B cell (primary cell): Measurements from ENCODE around the gene TRPM1.

Experiments used
- EZH2 ChIP-seq: IDR thresholded peaks from 2 replicates; pipeline ENCODE4 v1.6.1; 2012; ENCODE audit warnings: borderline replicate concordance, low read depth, mild to moderate bottlenecking, moderate library complexity, low read length; ENCODE audit not compliant: insufficient read depth, poor library complexity, severe bottlenecking
- TF ChIP-seq, protein P1 (sequence below): fragments of 200-600 bp; IDR thresholded peaks from one replicate; pipeline ENCODE4 v1.8.0; 2022; ENCODE audit warnings: antibody characterized with exemption, mild to moderate bottlenecking

DNA sequence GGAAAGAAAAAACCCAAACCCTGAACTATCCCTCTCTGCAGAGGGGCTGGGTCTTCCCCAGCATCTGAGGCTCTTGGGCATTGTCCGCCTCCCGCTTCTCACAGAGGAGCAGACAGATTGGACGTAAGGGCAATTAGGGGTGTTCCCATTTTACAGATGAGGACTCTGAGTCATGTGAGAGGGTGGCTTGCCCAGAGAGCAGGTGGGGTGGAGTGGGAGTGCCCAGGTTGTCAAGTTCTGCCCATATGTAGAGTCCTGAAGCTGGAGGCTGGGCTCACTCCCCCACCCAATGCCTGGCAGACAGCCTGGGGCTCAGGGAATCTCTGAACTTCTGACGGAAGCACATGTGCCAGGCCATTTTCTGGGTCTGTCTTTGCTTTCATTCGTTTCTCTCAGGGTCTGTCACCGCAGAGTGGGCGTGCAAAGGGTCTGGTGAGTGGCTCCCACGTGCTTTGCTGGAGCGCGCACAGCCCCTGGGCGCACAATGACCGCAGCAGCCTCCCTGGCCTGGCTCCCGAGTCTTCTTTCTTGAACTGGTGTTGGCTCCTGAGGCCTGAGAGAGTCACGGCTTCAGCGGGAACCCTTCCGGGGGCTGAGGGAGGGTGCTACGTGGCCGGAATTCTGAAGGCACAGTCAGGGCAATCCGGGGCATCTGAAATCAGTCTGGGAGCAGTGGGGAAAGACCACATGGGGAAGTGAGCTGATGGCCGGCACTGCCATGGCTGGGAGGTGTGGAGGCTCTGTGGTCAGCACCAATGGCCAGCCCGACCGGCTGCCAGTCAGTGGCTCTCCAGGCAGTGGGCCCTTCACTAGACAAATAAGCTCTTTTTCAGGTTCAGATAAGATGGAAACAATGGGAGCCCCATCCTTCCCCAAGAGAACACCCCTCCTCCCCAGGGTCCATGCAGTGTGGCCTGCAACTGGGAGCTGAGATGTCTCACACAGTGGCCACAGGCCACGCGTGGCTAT lies 1.1 kb upstream of the TRPM1 start:
- TF ChIP-seq, protein P1, sequence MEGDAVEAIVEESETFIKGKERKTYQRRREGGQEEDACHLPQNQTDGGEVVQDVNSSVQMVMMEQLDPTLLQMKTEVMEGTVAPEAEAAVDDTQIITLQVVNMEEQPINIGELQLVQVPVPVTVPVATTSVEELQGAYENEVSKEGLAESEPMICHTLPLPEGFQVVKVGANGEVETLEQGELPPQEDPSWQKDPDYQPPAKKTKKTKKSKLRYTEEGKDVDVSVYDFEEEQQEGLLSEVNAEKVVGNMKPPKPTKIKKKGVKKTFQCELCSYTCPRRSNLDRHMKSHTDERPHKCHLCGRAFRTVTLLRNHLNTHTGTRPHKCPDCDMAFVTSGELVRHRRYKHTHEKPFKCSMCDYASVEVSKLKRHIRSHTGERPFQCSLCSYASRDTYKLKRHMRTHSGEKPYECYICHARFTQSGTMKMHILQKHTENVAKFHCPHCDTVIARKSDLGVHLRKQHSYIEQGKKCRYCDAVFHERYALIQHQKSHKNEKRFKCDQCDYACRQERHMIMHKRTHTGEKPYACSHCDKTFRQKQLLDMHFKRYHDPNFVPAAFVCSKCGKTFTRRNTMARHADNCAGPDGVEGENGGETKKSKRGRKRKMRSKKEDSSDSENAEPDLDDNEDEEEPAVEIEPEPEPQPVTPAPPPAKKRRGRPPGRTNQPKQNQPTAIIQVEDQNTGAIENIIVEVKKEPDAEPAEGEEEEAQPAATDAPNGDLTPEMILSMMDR: no peak
- no peak for TF ChIP-seq EZH2
